Muscle layer of colon (tissue), 2 donors: ENCODE data around the gene JCHAIN.

Experiments used
- H3K27ac ChIP-seq: one replicate; pipeline ENCODE4 v1.7.0; 2013; ENCODE audit warnings: low read depth, mild to moderate bottlenecking, low read length, moderate library complexity
- H3K27me3 ChIP-seq, 2 donors: one replicate each; pipeline ENCODE4 v1.7.0; 2013; ENCODE audit warnings: low read length in 2 of 2, mild to moderate bottlenecking in 2 of 2; ENCODE audit not compliant: insufficient read depth in 2 of 2, control insufficient read depth in 1 of 2
- H3K36me3 ChIP-seq: one replicate; pipeline ENCODE4 v1.7.0; 2013; ENCODE audit warnings: mild to moderate bottlenecking, low read length; ENCODE audit not compliant: insufficient read depth
- H3K4me1 ChIP-seq: one replicate; pipeline ENCODE4 v1.7.0; 2013; ENCODE audit warnings: mild to moderate bottlenecking, low read length; ENCODE audit not compliant: insufficient read depth
- H3K4me3 ChIP-seq, 2 donors: one replicate each; pipeline ENCODE4 v1.7.0; 2013; ENCODE audit warnings: low read length in 2 of 2, low read depth in 1 of 2, mild to moderate bottlenecking in 1 of 2, moderate library complexity in 1 of 2
- H3K9ac ChIP-seq: one replicate; pipeline ENCODE4 v1.7.0; 2013; ENCODE audit warnings: low read length
- H3K9me3 ChIP-seq: one replicate; pipeline ENCODE4 v1.7.0; 2013; ENCODE audit warnings: mild to moderate bottlenecking, low read length
- donor health status: abdominal sarcoma.
- donor health status: Adenocarcinoma of cecum.

JCHAIN gene

GRCh38 chr4:70632028-70632427 is 34.3 kb downstream of the JCHAIN start:
- Histone ChIP-seq H3K4me3 (no peak overlapping the region), H3K9ac (no peak overlapping the region), H3K36me3 (no peaks in the 10 kb centered on the region), H3K9me3 (no peaks in the 10 kb centered on the region), H3K27me3 (no peaks in the 10 kb centered on the region), H3K27ac (no peak overlapping the region), H3K4me1 (no peaks in the 10 kb centered on the region)

- H3K4me1 ChIP-seq = no peaks in the 10 kb centered on the region
- H3K36me3 ChIP-seq = no peaks in the 10 kb centered on the region
- no peaks in the 10 kb centered on the region for H3K27me3 ChIP-seq
- no peak overlapping the region for H3K27ac ChIP-seq
- no peak overlapping the region for H3K4me3 ChIP-seq
- H3K9me3 ChIP-seq = no peaks in the 10 kb centered on the region
- H3K9ac ChIP-seq = no peak overlapping the region
Measured at GRCh38 chr4:70630162-70630561, 36.1 kb downstream of the JCHAIN start.

GRCh38 chr4:70629469-70630090 is 36.7 kb downstream of the JCHAIN start:
- no peak overlapping the region for H3K27ac ChIP-seq
- H3K36me3 ChIP-seq = no peaks in the 10 kb centered on the region
- H3K27me3 ChIP-seq = no peaks in the 10 kb centered on the region
- no peaks in the 10 kb centered on the region for H3K9me3 ChIP-seq
- H3K9ac ChIP-seq = no peak overlapping the region
- H3K4me3 ChIP-seq = no peak overlapping the region
- H3K4me1 ChIP-seq = no peaks in the 10 kb centered on the region

GRCh38 chr4:70628444-70628843 is 37.9 kb downstream of the JCHAIN start, which contains the start of gene ENAM:
TSS of gene ENAM (plus strand) at chr4:70628744. CDS start at chr4:70629501, 757 bp downstream.
- Histone ChIP-seq H3K27ac (no peak within 1 kb of the TSS), H3K27me3 (no peaks in the 10 kb centered on the region), H3K4me3 (no peak within 1 kb of the TSS), H3K36me3 (no peaks in the 10 kb centered on the region), H3K4me1 (no peaks in the 10 kb centered on the region), H3K9me3 (no peaks in the 10 kb centered on the region), H3K9ac (no peak within 1 kb of the TSS)

- Histone ChIP-seq H3K4me3 (no peak overlapping the region), H3K4me1 (no peaks in the 10 kb centered on the region), H3K36me3 (no peaks in the 10 kb centered on the region), H3K27ac (no peak overlapping the region), H3K9ac (no peak overlapping the region), H3K9me3 (no peaks in the 10 kb centered on the region), H3K27me3 (no peaks in the 10 kb centered on the region)
Measured at GRCh38 chr4:70627620-70628019, 38.7 kb downstream of the JCHAIN start.

GRCh38 chr4:70624226-70624793 is 42.0 kb downstream of the JCHAIN start:
- H3K9me3 ChIP-seq = no peaks in the 10 kb centered on the region
- H3K36me3 ChIP-seq = no peaks in the 10 kb centered on the region
- no peaks in the 10 kb centered on the region for H3K27me3 ChIP-seq
- no peaks in the 10 kb centered on the region for H3K4me1 ChIP-seq
- no peak overlapping the region for H3K9ac ChIP-seq
- no peak overlapping the region for H3K4me3 ChIP-seq
- no peak overlapping the region for H3K27ac ChIP-seq

GRCh38 chr4:70623323-70623722 is 43.0 kb downstream of the JCHAIN start:
- no peak overlapping the region for H3K27ac ChIP-seq
- no peaks in the 10 kb centered on the region for H3K36me3 ChIP-seq
- H3K9me3 ChIP-seq = no peaks in the 10 kb centered on the region
- H3K9ac ChIP-seq = no peak overlapping the region
- no peaks in the 10 kb centered on the region for H3K4me1 ChIP-seq
- H3K27me3 ChIP-seq = no peaks in the 10 kb centered on the region
- H3K4me3 ChIP-seq = no peak overlapping the region

- no peaks in the 10 kb centered on the region for H3K36me3 ChIP-seq
- H3K4me3 ChIP-seq = no peak overlapping the region
- H3K27ac ChIP-seq = no peak overlapping the region
- H3K27me3 ChIP-seq = no peaks in the 10 kb centered on the region
- H3K9ac ChIP-seq = no peak overlapping the region
- no peaks in the 10 kb centered on the region for H3K4me1 ChIP-seq
- no peaks in the 10 kb centered on the region for H3K9me3 ChIP-seq
Measured at GRCh38 chr4:70619778-70620177, 46.5 kb downstream of the JCHAIN start.

- Histone ChIP-seq H3K36me3 (no peaks in the 10 kb centered on the region), H3K4me3 (no peak overlapping the region), H3K27me3 (no peaks in the 10 kb centered on the region), H3K9me3 (no peaks in the 10 kb centered on the region), H3K4me1 (no peaks in the 10 kb centered on the region), H3K9ac (no peak overlapping the region), H3K27ac (no peak overlapping the region)
Measured at GRCh38 chr4:70619288-70619687, 47.0 kb downstream of the JCHAIN start.

GRCh38 chr4:70614184-70614555 is 52.1 kb downstream of the JCHAIN start:
- H3K9me3 ChIP-seq = no peaks in the 10 kb centered on the region
- no peaks in the 10 kb centered on the region for H3K36me3 ChIP-seq
- H3K4me3 ChIP-seq = no peak overlapping the region
- no peak overlapping the region for H3K9ac ChIP-seq
- H3K4me1 ChIP-seq = no peaks in the 10 kb centered on the region
- no peak overlapping the region for H3K27ac ChIP-seq
- H3K27me3 ChIP-seq = no peaks in the 10 kb centered on the region

GRCh38 chr4:70613306-70614183 is 52.8 kb downstream of the JCHAIN start:
- Histone ChIP-seq H3K27ac (no peak overlapping the region), H3K36me3 (no peaks in the 10 kb centered on the region), H3K4me1 (no peaks in the 10 kb centered on the region), H3K9ac (no peak overlapping the region), H3K9me3 (no peaks in the 10 kb centered on the region), H3K4me3 (no peak overlapping the region), H3K27me3 (no peaks in the 10 kb centered on the region)
